Tibial nerve (tissue), 4 donors: ENCODE results near the gene YBEY.

Experiments used
- CTCF ChIP-seq, 5 experiments: fragments of 200-600 bp in 3 of 5; fragments of 450-650 bp in 2 of 5; sonication (generic) in 3 of 5; IDR thresholded peaks; one replicate each; pipeline ENCODE4 v1.5.1; 2016 to 2019; ENCODE audit warnings: antibody characterized with exemption in 5 of 5, mild to moderate bottlenecking in 3 of 5, moderate library complexity in 2 of 5
- EP300 ChIP-seq, 2 donors: sonication (generic); formaldehyde crosslinking; IDR thresholded peaks; one replicate each; pipeline ENCODE4 v1.6.1; 2017; ENCODE audit warnings: antibody characterized with exemption in 2 of 2, mild to moderate bottlenecking in 1 of 2
- POLR2A ChIP-seq, 2 donors: fragments of 450-650 bp; IDR thresholded peaks; one replicate each; pipeline ENCODE4 v1.6.1; 2017; ENCODE audit warnings: antibody characterized with exemption in 2 of 2, mild to moderate bottlenecking in 2 of 2, moderate library complexity in 2 of 2

- TF ChIP-seq CTCF (IDR thresholded peaks at IDR 0.05) (no peak), POLR2A (IDR thresholded peaks at IDR 0.05) (no peak), EP300 (IDR thresholded peaks at IDR 0.05) (no peak)
Observed at GRCh38 chr21:46307625-46308024, 21.5 kb downstream of the YBEY start.
